ENCODE measurements around the gene TTC27. TPM values are rescaled to one million over a fixed set of nuclear protein-coding genes. Genes with fewer than 3 reads are reported as not detected.
A peak's percentile ranks its signal among the peaks of the same experiment; 100 is the strongest.

The TTC27 gene
- total and polyA plus RNA-seq, 2 of the 13 experiments (the other 11 are each of a cell fraction or from before 2014, with no cell fraction given): 26.7 to 44.7 TPM

GRCh38 chr2:32820701-32821100 lies 192.9 kb downstream of the TTC27 start (continued):
- TF ChIP-seq CBX2 (IDR thresholded peaks at IDR 0.05; ENCODE audit: low read depth, low read length) (no peak), CBX2 (CRISPR knock-in tag; IDR thresholded peaks at IDR 0.05; ENCODE audit: low read depth) (no peak), PBX3 (CRISPR knock-in tag; IDR thresholded peaks at IDR 0.05; ENCODE audit: borderline replicate concordance) (no peak), ZBTB26 (CRISPR knock-in tag; IDR thresholded peaks at IDR 0.05; ENCODE audit: borderline replicate concordance) (no peak), TRIM22 (IDR thresholded peaks at IDR 0.05) (no peak), PHF8 (CRISPR knock-in tag; IDR thresholded peaks at IDR 0.05) (no peak), CEBPG (CRISPR knock-in tag; IDR thresholded peaks at IDR 0.05) (peak; percentile 50; the same call in 1 of the 2 replicates)

GRCh38 chr2:32824070-32824809 lies 196.4 kb downstream of the TTC27 start:
- in situ Hi-C loops (cut with HindIII; ENCODE audit: extremely low pct_ligation_motif_present, low pct_unique_long_range_greater_than_20kb): no loop called here
- H2AFZ ChIP-seq (ENCODE audit: low read length): no peak overlapping the region
- CTCF ChIA-PET (ENCODE audit: low intra/inter-chr PET ratio, low total read pairs): no interaction called here
- TF ChIP-seq NFATC3 (CRISPR knock-in tag; IDR thresholded peaks at IDR 0.05): no peak
- no peak for TF ChIP-seq ZBTB33 (CRISPR knock-in tag; IDR thresholded peaks at IDR 0.05)
- TF ChIP-seq KLF15 (CRISPR knock-in tag; IDR thresholded peaks at IDR 0.05; ENCODE audit: borderline replicate concordance): no peak
- TF ChIP-seq E2F2 (CRISPR knock-in tag; IDR thresholded peaks at IDR 0.05; ENCODE audit: borderline replicate concordance): no peak
- TF ChIP-seq ZBTB34 (CRISPR knock-in tag; IDR thresholded peaks at IDR 0.05): no peak
- TF ChIP-seq WIZ (CRISPR knock-in tag; IDR thresholded peaks at IDR 0.05): no peak
- no peak for TF ChIP-seq ZNF781 (CRISPR knock-in tag; IDR thresholded peaks at IDR 0.05; ENCODE audit: borderline replicate concordance, not compliant biosample characterization)

More at GRCh38 chr2:32824070-32824809, 196.4 kb downstream of the TTC27 start:
- no peak overlapping the region for H3K9ac ChIP-seq (ENCODE audit: insufficient read depth, low read depth, low read length)
- H4K20me1 ChIP-seq (ENCODE audit: insufficient read depth, low read length): no peaks in the 10 kb centered on the region
- WGBS (ENCODE audit: low lambda C conversion rate): 92% methylated on average over 3 of the region's 3 CpGs
- H3K79me2 ChIP-seq (ENCODE audit: insufficient read depth, low read length): no peaks in the 10 kb centered on the region
- ATAC-seq: no peak
- H3K4me3 ChIP-seq (replicated peaks in 1 of 3; ENCODE audit: insufficient read depth in 1 of 3, low read depth in 2 of 3, low read length in 3 of 3): no peak overlapping the region
- DNase-seq (ENCODE audit: low spot score): no peak
- FAIRE-seq: no peak
- H3K27me3 ChIP-seq (ENCODE audit: control insufficient read depth in 1 of 2, insufficient read depth in 2 of 2, low read length in 2 of 2): no peaks in the 10 kb centered on the region
- H3K36me3 ChIP-seq (replicated peaks in 1 of 2; ENCODE audit: control insufficient read depth in 1 of 2, insufficient read depth in 2 of 2, low read length in 2 of 2): peaks cover 0 to 7% of the 10 kb centered on the region in 2 experiments; a peak in 2 of 5 replicates
- H3K4me1 ChIP-seq (ENCODE audit: insufficient read depth, low read length): no peaks in the 10 kb centered on the region
- intact Hi-C loops (cut with micrococcal nuclease; ENCODE audit: unreplicated experiment): no loop called here
- POLR2A ChIA-PET: no interaction called here
- BruUV-seq (replicated peaks): no TSS peak
- H3K27ac ChIP-seq (ENCODE audit: extremely low read length, insufficient read depth, low read length): no peak overlapping the region
- H3K9me3 ChIP-seq (ENCODE audit: low read length): no peaks in the 10 kb centered on the region
- H3K4me2 ChIP-seq (ENCODE audit: low read depth, low read length): no peak overlapping the region

Measured in HepG2 (cell line).